HL-60 (cell line): ENCODE data around the gene LRP6.

Source experiments
- DNase-seq, 2 experiments: peaks; one replicate each; pipeline ENCODE4 v3.0.0-alpha.2; 2010 to 2020; ENCODE audit warnings: low read depth in 1 of 2, low spot score in 1 of 2
- H3K27ac ChIP-seq: fragments of 250-450 bp; sonication (Bioruptor Pico); replicated peaks from 2 replicates; pipeline ENCODE4 v1.5.1; 2020; ENCODE audit warnings: mild to moderate bottlenecking, moderate library complexity
- H3K27me3 ChIP-seq: fragments of 250-450 bp; sonication (Bioruptor Pico); 2 replicates; pipeline ENCODE4 v1.5.1; 2021; ENCODE audit warnings: mild to moderate bottlenecking, moderate library complexity; ENCODE audit not compliant: insufficient read depth, poor library complexity, severe bottlenecking
- H3K4me3 ChIP-seq: replicated peaks from 2 replicates; pipeline ENCODE4 v1.5.1; 2011; ENCODE audit warnings: mild to moderate bottlenecking, control low read depth, low read length; ENCODE audit not compliant: insufficient read depth
- GABPA ChIP-seq: IDR thresholded peaks from 2 replicates; pipeline ENCODE4 v1.6.1; 2012; ENCODE audit warnings: low read depth
- POLR2AphosphoS5 ChIP-seq: IDR thresholded peaks from 2 replicates; pipeline ENCODE4 v1.6.1; 2012; ENCODE audit warnings: low read depth
- SPI1 ChIP-seq: IDR thresholded peaks from 2 replicates; pipeline ENCODE4 v1.6.1; 2012; ENCODE audit warnings: low read depth, mild to moderate bottlenecking, borderline replicate concordance
- TF ChIP-seq, protein P1 (sequence below): IDR thresholded peaks from 2 replicates; pipeline ENCODE4 v1.6.1; 2012; ENCODE audit warnings: low read depth; ENCODE audit not compliant: insufficient replicate concordance
- TF ChIP-seq, protein P2 (sequence below): IDR thresholded peaks from one replicate; pipeline ENCODE4 v1.5.1; 2011; ENCODE audit warnings: low read length, control low read depth, inconsistent platforms; ENCODE audit not compliant: insufficient read depth

The LRP6 gene

GRCh38 chr12:12133259-12133658, 133.6 kb downstream of the LRP6 start:
- TF ChIP-seq, protein P1, sequence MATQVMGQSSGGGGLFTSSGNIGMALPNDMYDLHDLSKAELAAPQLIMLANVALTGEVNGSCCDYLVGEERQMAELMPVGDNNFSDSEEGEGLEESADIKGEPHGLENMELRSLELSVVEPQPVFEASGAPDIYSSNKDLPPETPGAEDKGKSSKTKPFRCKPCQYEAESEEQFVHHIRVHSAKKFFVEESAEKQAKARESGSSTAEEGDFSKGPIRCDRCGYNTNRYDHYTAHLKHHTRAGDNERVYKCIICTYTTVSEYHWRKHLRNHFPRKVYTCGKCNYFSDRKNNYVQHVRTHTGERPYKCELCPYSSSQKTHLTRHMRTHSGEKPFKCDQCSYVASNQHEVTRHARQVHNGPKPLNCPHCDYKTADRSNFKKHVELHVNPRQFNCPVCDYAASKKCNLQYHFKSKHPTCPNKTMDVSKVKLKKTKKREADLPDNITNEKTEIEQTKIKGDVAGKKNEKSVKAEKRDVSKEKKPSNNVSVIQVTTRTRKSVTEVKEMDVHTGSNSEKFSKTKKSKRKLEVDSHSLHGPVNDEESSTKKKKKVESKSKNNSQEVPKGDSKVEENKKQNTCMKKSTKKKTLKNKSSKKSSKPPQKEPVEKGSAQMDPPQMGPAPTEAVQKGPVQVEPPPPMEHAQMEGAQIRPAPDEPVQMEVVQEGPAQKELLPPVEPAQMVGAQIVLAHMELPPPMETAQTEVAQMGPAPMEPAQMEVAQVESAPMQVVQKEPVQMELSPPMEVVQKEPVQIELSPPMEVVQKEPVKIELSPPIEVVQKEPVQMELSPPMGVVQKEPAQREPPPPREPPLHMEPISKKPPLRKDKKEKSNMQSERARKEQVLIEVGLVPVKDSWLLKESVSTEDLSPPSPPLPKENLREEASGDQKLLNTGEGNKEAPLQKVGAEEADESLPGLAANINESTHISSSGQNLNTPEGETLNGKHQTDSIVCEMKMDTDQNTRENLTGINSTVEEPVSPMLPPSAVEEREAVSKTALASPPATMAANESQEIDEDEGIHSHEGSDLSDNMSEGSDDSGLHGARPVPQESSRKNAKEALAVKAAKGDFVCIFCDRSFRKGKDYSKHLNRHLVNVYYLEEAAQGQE, result no peak
- TF ChIP-seq POLR2AphosphoS5 (no peak), GABPA (no peak), SPI1 (no peak)
- TF ChIP-seq, protein P2, sequence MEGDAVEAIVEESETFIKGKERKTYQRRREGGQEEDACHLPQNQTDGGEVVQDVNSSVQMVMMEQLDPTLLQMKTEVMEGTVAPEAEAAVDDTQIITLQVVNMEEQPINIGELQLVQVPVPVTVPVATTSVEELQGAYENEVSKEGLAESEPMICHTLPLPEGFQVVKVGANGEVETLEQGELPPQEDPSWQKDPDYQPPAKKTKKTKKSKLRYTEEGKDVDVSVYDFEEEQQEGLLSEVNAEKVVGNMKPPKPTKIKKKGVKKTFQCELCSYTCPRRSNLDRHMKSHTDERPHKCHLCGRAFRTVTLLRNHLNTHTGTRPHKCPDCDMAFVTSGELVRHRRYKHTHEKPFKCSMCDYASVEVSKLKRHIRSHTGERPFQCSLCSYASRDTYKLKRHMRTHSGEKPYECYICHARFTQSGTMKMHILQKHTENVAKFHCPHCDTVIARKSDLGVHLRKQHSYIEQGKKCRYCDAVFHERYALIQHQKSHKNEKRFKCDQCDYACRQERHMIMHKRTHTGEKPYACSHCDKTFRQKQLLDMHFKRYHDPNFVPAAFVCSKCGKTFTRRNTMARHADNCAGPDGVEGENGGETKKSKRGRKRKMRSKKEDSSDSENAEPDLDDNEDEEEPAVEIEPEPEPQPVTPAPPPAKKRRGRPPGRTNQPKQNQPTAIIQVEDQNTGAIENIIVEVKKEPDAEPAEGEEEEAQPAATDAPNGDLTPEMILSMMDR, result no peak
- Histone ChIP-seq H3K27ac (no peak overlapping the region), H3K27me3 (peaks cover 3% of the 10 kb centered on the region), H3K4me3 (no peak overlapping the region)
- DNase-seq, result no peak

GRCh38 chr12:12128670-12129069, 138.2 kb downstream of the LRP6 start:
- no peak overlapping the region for H3K4me3 ChIP-seq
- no peak overlapping the region for H3K27ac ChIP-seq
- TF ChIP-seq, protein P2, result no peak
- TF ChIP-seq POLR2AphosphoS5 (no peak), GABPA (no peak), SPI1 (no peak)
- TF ChIP-seq, protein P1, result no peak
- peaks cover 3% of the 10 kb centered on the region for H3K27me3 ChIP-seq
- no peak for DNase-seq

GRCh38 chr12:12127304-12127703, 139.5 kb downstream of the LRP6 start:
- no peak for DNase-seq
- Histone ChIP-seq H3K27ac (no peak overlapping the region), H3K4me3 (no peak overlapping the region), H3K27me3 (peaks cover 3% of the 10 kb centered on the region)
- no peak for TF ChIP-seq POLR2AphosphoS5
- no peak for TF ChIP-seq SPI1
- TF ChIP-seq, protein P1, result no peak
- TF ChIP-seq, protein P2, result no peak
- no peak for TF ChIP-seq GABPA
